Measurements from ENCODE around the gene IFT25. TPM values are rescaled to one million over a fixed set of nuclear protein-coding genes. Genes with fewer than 3 reads are reported as not detected.

IFT25 gene
- total and polyA plus RNA-seq, 2 experiments from 2014 or later = 21.6 to 57.9 TPM

DNA sequence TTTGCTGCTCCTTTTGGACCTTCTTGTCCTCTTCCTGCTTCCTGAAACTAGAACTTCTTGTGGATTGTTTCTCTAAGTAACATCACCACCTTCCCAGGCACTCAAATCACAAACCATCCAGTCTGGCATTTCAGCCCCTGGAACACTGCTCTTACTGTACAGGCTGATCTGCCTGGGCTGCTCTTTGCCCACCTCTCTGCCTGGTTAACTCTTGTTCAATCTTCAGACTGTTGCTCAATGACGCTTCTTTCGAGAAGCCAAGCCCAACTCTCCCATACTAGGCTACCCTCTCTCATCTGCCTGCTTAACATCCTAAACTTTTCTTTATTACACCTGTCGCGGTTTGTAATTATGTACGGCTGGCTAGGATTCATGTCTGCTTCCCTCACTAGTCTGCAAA lies 50.9 kb downstream of the IFT25 start:
- Histone ChIP-seq H3K36me3 (no peaks in the 10 kb centered on the region), H3K9me3 (ENCODE audit: low read depth) (no peaks in the 10 kb centered on the region), H3K4me1 (ENCODE audit: low read depth) (peaks cover 11% of the 10 kb centered on the region), H3K4me3 (no peak overlapping the region), H3K27me3 (no peaks in the 10 kb centered on the region), H3K27ac (no peak overlapping the region)
- DNase-seq (ENCODE audit: low read depth in 1 of 2, low spot score in 1 of 2) = no peak
- TF ChIP-seq, protein P1, sequence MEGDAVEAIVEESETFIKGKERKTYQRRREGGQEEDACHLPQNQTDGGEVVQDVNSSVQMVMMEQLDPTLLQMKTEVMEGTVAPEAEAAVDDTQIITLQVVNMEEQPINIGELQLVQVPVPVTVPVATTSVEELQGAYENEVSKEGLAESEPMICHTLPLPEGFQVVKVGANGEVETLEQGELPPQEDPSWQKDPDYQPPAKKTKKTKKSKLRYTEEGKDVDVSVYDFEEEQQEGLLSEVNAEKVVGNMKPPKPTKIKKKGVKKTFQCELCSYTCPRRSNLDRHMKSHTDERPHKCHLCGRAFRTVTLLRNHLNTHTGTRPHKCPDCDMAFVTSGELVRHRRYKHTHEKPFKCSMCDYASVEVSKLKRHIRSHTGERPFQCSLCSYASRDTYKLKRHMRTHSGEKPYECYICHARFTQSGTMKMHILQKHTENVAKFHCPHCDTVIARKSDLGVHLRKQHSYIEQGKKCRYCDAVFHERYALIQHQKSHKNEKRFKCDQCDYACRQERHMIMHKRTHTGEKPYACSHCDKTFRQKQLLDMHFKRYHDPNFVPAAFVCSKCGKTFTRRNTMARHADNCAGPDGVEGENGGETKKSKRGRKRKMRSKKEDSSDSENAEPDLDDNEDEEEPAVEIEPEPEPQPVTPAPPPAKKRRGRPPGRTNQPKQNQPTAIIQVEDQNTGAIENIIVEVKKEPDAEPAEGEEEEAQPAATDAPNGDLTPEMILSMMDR (IDR thresholded peaks at IDR 0.05; ENCODE audit: low read depth, low read length) = no peak

DNA sequence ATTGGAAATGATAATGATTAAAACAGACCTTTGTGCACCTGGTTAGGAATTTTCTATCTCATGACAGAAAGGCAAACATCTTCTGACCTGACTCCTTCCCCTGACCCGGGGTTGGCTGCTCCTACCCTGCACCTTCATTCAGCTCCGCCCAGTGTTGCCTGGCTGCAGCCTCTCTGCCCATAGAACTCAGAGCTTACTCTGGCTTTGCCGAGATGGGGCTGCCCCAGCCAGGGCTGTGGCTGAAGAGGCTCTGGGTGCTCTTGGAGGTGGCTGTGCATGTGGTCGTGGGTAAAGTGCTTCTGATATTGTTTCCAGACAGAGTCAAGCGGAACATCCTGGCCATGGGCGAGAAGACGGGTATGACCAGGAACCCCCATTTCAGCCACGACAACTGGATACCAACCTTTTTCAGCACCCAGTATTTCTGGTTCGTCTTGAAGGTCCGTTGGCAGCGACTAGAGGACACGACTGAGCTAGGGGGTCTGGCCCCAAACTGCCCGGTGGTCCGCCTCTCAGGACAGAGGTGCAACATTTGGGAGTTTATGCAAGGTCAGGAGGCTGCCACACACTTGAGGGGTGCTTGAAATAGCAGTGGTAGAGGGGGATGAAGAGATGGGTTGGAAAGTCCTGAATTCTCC lies 51.4 kb downstream of the IFT25 start, which contains the start of gene DIO1:
TSS of gene DIO1 (plus strand) at position 189 of the 638 bp plus-strand sequence. CDS start at position 213, 24 bp downstream.
- no peak within 1 kb of the TSS for H3K4me3 ChIP-seq
- H3K36me3 ChIP-seq = no peaks in the 10 kb centered on the region
- no peak within 1 kb of the TSS for H3K27ac ChIP-seq
- H3K9me3 ChIP-seq (ENCODE audit: low read depth) = no peaks in the 10 kb centered on the region
- H3K4me1 ChIP-seq (ENCODE audit: low read depth) = peaks cover 8% of the 10 kb centered on the region
- no peaks in the 10 kb centered on the region for H3K27me3 ChIP-seq
- no peak for DNase-seq (ENCODE audit: low read depth in 1 of 2, low spot score in 1 of 2)
- TF ChIP-seq, protein P1 (IDR thresholded peaks at IDR 0.05; ENCODE audit: low read depth, low read length) = no peak

DNA sequence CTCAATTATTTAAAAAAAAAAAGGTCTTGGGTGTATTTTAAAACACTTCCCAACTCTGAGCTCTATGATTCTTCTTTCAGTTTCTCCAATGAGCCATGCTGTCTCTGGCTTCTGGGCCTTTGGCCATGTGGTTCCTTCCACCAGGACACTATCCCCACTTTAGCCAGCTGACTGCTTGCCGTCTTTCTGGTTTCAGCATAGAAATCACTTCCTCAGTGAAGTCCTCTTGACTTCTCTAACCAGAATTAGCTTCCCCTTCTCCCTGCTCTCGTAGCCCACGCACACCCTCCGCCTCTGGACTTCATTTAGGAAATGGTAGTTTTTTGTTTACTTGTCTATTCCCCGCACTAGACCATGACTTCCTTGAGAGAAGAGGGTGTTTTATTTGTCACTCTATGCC lies 52.6 kb downstream of the IFT25 start:
- Histone ChIP-seq H3K27me3 (no peaks in the 10 kb centered on the region), H3K27ac (no peak overlapping the region), H3K36me3 (no peaks in the 10 kb centered on the region), H3K4me3 (no peak overlapping the region), H3K9me3 (ENCODE audit: low read depth) (no peaks in the 10 kb centered on the region), H3K4me1 (ENCODE audit: low read depth) (peaks cover 4% of the 10 kb centered on the region)
- DNase-seq (ENCODE audit: low read depth in 1 of 2, low spot score in 1 of 2) = no peak
- TF ChIP-seq, protein P1 (IDR thresholded peaks at IDR 0.05; ENCODE audit: low read depth, low read length) = no peak

DNA sequence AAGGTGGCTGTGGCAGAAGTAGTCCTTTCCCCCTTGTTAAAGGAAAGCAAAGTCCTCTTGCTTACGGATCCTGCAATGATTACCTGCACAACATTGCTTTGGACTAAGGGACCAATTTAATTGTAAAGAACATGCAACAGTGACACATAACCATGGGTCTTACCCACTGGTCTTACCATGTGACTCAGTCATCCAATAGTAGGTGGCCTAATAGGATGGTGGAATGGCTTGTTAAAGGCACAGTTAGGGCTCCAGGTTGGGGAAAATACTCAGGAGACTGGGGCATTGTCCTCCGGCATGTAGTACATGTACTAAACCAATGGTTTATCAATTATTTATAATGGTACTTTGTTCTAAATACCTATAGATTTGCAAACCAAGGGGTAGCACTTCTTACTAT lies 53.8 kb downstream of the IFT25 start:
- Histone ChIP-seq H3K36me3 (no peaks in the 10 kb centered on the region), H3K27me3 (no peaks in the 10 kb centered on the region), H3K27ac (no peak overlapping the region), H3K9me3 (ENCODE audit: low read depth) (no peaks in the 10 kb centered on the region), H3K4me3 (no peak overlapping the region), H3K4me1 (ENCODE audit: low read depth) (peaks cover 4% of the 10 kb centered on the region)
- TF ChIP-seq, protein P1 (IDR thresholded peaks at IDR 0.05; ENCODE audit: low read depth, low read length) = no peak
- DNase-seq (ENCODE audit: low read depth in 1 of 2, low spot score in 1 of 2) = no peak

DNA sequence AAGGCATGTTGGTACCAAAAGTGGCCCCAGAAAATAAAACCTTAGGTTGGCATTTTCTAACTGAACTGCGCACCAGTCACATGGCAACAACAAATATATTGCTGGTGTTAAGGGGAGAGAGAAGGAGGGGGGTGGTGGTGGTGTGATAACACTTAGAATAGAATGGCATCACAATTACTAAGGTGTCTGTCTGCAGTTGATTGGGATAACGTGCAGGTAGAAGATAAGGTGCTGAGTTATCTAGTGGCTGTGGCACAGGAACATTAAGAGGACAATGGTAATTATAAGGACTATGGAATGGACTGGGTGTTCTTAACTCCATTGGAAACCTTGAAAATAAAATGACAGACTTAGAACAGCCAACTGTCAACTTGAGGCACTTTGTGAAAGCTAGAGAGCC lies 54.5 kb downstream of the IFT25 start:
- Histone ChIP-seq H3K9me3 (ENCODE audit: low read depth) (no peaks in the 10 kb centered on the region), H3K4me1 (ENCODE audit: low read depth) (peaks cover 4% of the 10 kb centered on the region), H3K27me3 (no peaks in the 10 kb centered on the region), H3K27ac (no peak overlapping the region), H3K36me3 (no peaks in the 10 kb centered on the region), H3K4me3 (no peak overlapping the region)
- TF ChIP-seq, protein P1 (IDR thresholded peaks at IDR 0.05; ENCODE audit: low read depth, low read length) = no peak
- DNase-seq (ENCODE audit: low read depth in 1 of 2, low spot score in 1 of 2) = no peak

Data from cardiac muscle cell (in vitro differentiated cells and primary cell).